ENCODE measurements around the gene CEL.

The CEL gene

GRCh38 chr9:133119103-133119845 is 57.5 kb downstream of the CEL start:
- DNase-seq, result peak; percentile 92

DNA sequence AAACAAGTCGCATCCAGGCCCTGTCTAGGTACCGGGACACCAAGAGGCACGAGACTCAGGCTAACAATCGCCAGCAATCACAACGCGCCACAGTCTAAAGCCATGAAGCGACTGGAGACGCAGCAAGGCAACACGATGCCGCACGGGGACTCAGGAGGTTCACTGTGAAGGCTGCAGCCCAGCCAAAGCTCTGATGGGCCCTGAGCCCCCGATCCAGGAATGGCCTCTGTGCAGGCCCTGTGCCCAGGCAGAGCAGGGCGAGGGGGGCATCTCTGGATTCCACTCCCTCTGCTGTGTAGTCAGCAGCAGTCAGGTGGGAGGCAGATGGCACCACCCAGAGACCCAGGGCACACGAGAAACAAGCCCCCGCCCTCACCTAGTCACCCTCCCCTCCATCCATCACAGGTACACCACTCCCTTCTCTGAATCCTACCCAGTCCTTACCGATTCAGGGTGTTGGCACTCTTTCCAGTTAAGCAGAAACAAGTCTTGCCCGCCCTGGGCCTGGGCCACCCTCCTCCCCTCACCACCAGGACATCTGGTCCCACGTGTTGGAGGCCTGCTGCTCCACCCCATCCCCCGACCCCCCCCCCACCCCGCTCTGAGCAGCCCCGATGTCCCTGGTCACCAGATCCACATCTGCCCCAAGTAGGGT is 58.2 kb downstream of the CEL start:
- no peak for DNase-seq

GRCh38 chr9:133120501-133121197 is 58.9 kb downstream of the CEL start:
- DNase-seq, result peak; percentile 71

Measured in eye (tissue), 1 donor.